ENCODE measurements around the gene ILKAP.

ILKAP gene

GRCh38 chr2:238203973-238204683 is 633 bp upstream of the ILKAP start:
- Histone ChIP-seq H3K4me3 (ENCODE audit: low read depth in 1 of 5, low read length in 5 of 5) (peak overlapping the region; percentile 45 to 83 (median 61)), H3K4me1 (ENCODE audit: control insufficient read depth in 5 of 5, insufficient read depth in 5 of 5, low read length in 5 of 5) (peaks cover 3 to 31% (median 29%) of the 10 kb centered on the region in 5 donors), H3K9me3 (ENCODE audit: control insufficient read depth in 5 of 5, low read length in 5 of 5) (no peaks in the 10 kb centered on the region), H3K27ac (ENCODE audit: low read depth, low read length) (peak overlapping the region; percentile 71), H3K36me3 (ENCODE audit: control insufficient read depth in 5 of 5, insufficient read depth in 5 of 5, low read length in 5 of 5) (peaks cover 0 to 2% (median 0%) of the 10 kb centered on the region in 5 donors), H3K27me3 (ENCODE audit: control insufficient read depth in 5 of 5, insufficient read depth in 4 of 5, low read length in 5 of 5) (no peaks in the 10 kb centered on the region), H3K9ac (ENCODE audit: low read length in 5 of 5) (peak overlapping the region; percentile 57 to 84 (median 74))

GRCh38 chr2:238202326-238203093 is 985 bp downstream of the ILKAP start:
- Histone ChIP-seq H3K4me3 (ENCODE audit: low read depth in 1 of 5, low read length in 5 of 5) (peak overlapping the region; percentile 73 to 83 (median 79)), H3K9ac (ENCODE audit: low read length in 5 of 5) (peak overlapping the region; percentile 60 to 96 (median 89)), H3K27me3 (ENCODE audit: control insufficient read depth in 5 of 5, insufficient read depth in 4 of 5, low read length in 5 of 5) (no peaks in the 10 kb centered on the region), H3K27ac (ENCODE audit: low read depth, low read length) (peak overlapping the region; percentile 74), H3K36me3 (ENCODE audit: control insufficient read depth in 5 of 5, insufficient read depth in 5 of 5, low read length in 5 of 5) (peaks cover 0 to 2% (median 0%) of the 10 kb centered on the region in 5 donors), H3K4me1 (ENCODE audit: control insufficient read depth in 5 of 5, insufficient read depth in 5 of 5, low read length in 5 of 5) (peaks cover 3 to 38% (median 29%) of the 10 kb centered on the region in 5 donors), H3K9me3 (ENCODE audit: control insufficient read depth in 5 of 5, low read length in 5 of 5) (no peaks in the 10 kb centered on the region)

GRCh38 chr2:238190445-238190844 is 13.1 kb downstream of the ILKAP start:
- Histone ChIP-seq H3K27me3 (ENCODE audit: control insufficient read depth in 5 of 5, insufficient read depth in 4 of 5, low read length in 5 of 5) (no peaks in the 10 kb centered on the region), H3K9me3 (ENCODE audit: control insufficient read depth in 5 of 5, low read length in 5 of 5) (no peaks in the 10 kb centered on the region), H3K9ac (ENCODE audit: low read length in 5 of 5) (no peak overlapping the region), H3K4me1 (ENCODE audit: control insufficient read depth in 5 of 5, insufficient read depth in 5 of 5, low read length in 5 of 5) (no peaks in the 10 kb centered on the region), H3K27ac (ENCODE audit: low read depth, low read length) (no peak overlapping the region), H3K4me3 (ENCODE audit: low read depth in 1 of 5, low read length in 5 of 5) (no peak overlapping the region), H3K36me3 (ENCODE audit: control insufficient read depth in 5 of 5, insufficient read depth in 5 of 5, low read length in 5 of 5) (peaks cover 39 to 82% (median 72%) of the 10 kb centered on the region in 5 donors)

- no peak overlapping the region for H3K27ac ChIP-seq (ENCODE audit: low read depth, low read length)
- H3K9ac ChIP-seq (ENCODE audit: low read length in 5 of 5), result no peak overlapping the region
Measured at GRCh38 chr2:238187618-238188548, 15.6 kb downstream of the ILKAP start.

GRCh38 chr2:238183821-238184220 is 19.7 kb downstream of the ILKAP start:
- Histone ChIP-seq H3K4me1 (ENCODE audit: control insufficient read depth in 5 of 5, insufficient read depth in 5 of 5, low read length in 5 of 5) (peaks cover 0 to 9% (median 0%) of the 10 kb centered on the region in 5 donors), H3K27me3 (ENCODE audit: control insufficient read depth in 5 of 5, insufficient read depth in 4 of 5, low read length in 5 of 5) (no peaks in the 10 kb centered on the region), H3K36me3 (ENCODE audit: control insufficient read depth in 5 of 5, insufficient read depth in 5 of 5, low read length in 5 of 5) (peaks cover 49 to 97% (median 91%) of the 10 kb centered on the region in 5 donors), H3K4me3 (ENCODE audit: low read depth in 1 of 5, low read length in 5 of 5) (no peak overlapping the region), H3K27ac (ENCODE audit: low read depth, low read length) (no peak overlapping the region), H3K9me3 (ENCODE audit: control insufficient read depth in 5 of 5, low read length in 5 of 5) (no peaks in the 10 kb centered on the region), H3K9ac (ENCODE audit: low read length in 5 of 5) (no peak overlapping the region)

More at GRCh38 chr2:238187618-238188548, 15.6 kb downstream of the ILKAP start:
- Histone ChIP-seq H3K9me3 (ENCODE audit: control insufficient read depth in 5 of 5, low read length in 5 of 5) (no peaks in the 10 kb centered on the region), H3K4me1 (ENCODE audit: control insufficient read depth in 5 of 5, insufficient read depth in 5 of 5, low read length in 5 of 5) (peaks cover 0 to 3% (median 0%) of the 10 kb centered on the region in 5 donors), H3K27me3 (ENCODE audit: control insufficient read depth in 5 of 5, insufficient read depth in 4 of 5, low read length in 5 of 5) (no peaks in the 10 kb centered on the region), H3K36me3 (ENCODE audit: control insufficient read depth in 5 of 5, insufficient read depth in 5 of 5, low read length in 5 of 5) (peaks cover 42 to 91% (median 83%) of the 10 kb centered on the region in 5 donors), H3K4me3 (ENCODE audit: low read depth in 1 of 5, low read length in 5 of 5) (no peak overlapping the region)

GRCh38 chr2:238182362-238182761 is 21.1 kb downstream of the ILKAP start:
- Histone ChIP-seq H3K9me3 (ENCODE audit: control insufficient read depth in 5 of 5, low read length in 5 of 5) (no peaks in the 10 kb centered on the region), H3K4me3 (ENCODE audit: low read depth in 1 of 5, low read length in 5 of 5) (no peak overlapping the region), H3K27ac (ENCODE audit: low read depth, low read length) (no peak overlapping the region), H3K27me3 (ENCODE audit: control insufficient read depth in 5 of 5, insufficient read depth in 4 of 5, low read length in 5 of 5) (no peaks in the 10 kb centered on the region), H3K36me3 (ENCODE audit: control insufficient read depth in 5 of 5, insufficient read depth in 5 of 5, low read length in 5 of 5) (peaks cover 49 to 97% (median 91%) of the 10 kb centered on the region in 5 donors), H3K4me1 (ENCODE audit: control insufficient read depth in 5 of 5, insufficient read depth in 5 of 5, low read length in 5 of 5) (peaks cover 0 to 9% (median 0%) of the 10 kb centered on the region in 5 donors), H3K9ac (ENCODE audit: low read length in 5 of 5) (no peak overlapping the region)

- H3K9ac ChIP-seq (ENCODE audit: low read length in 5 of 5), result no peak overlapping the region
- no peaks in the 10 kb centered on the region for H3K9me3 ChIP-seq (ENCODE audit: control insufficient read depth in 5 of 5, low read length in 5 of 5)
- peaks cover 53 to 92% (median 85%) of the 10 kb centered on the region in 5 donors for H3K36me3 ChIP-seq (ENCODE audit: control insufficient read depth in 5 of 5, insufficient read depth in 5 of 5, low read length in 5 of 5)
- H3K4me3 ChIP-seq (ENCODE audit: low read depth in 1 of 5, low read length in 5 of 5), result no peak overlapping the region
- H3K27me3 ChIP-seq (ENCODE audit: control insufficient read depth in 5 of 5, insufficient read depth in 4 of 5, low read length in 5 of 5), result no peaks in the 10 kb centered on the region
- H3K4me1 ChIP-seq (ENCODE audit: control insufficient read depth in 5 of 5, insufficient read depth in 5 of 5, low read length in 5 of 5), result peaks cover 0 to 15% (median 5%) of the 10 kb centered on the region in 5 donors
- H3K27ac ChIP-seq (ENCODE audit: low read depth, low read length), result no peak overlapping the region
Measured at GRCh38 chr2:238180554-238180953, 22.9 kb downstream of the ILKAP start.

- Histone ChIP-seq H3K4me3 (ENCODE audit: low read depth in 1 of 5, low read length in 5 of 5) (no peak overlapping the region), H3K9me3 (ENCODE audit: control insufficient read depth in 5 of 5, low read length in 5 of 5) (no peaks in the 10 kb centered on the region), H3K4me1 (ENCODE audit: control insufficient read depth in 5 of 5, insufficient read depth in 5 of 5, low read length in 5 of 5) (peaks cover 0 to 9% (median 5%) of the 10 kb centered on the region in 5 donors), H3K36me3 (ENCODE audit: control insufficient read depth in 5 of 5, insufficient read depth in 5 of 5, low read length in 5 of 5) (peaks cover 38 to 91% (median 87%) of the 10 kb centered on the region in 5 donors), H3K27ac (ENCODE audit: low read depth, low read length) (no peak overlapping the region), H3K9ac (ENCODE audit: low read length in 5 of 5) (peak overlapping the region in 1 of 5 donors; percentile 15), H3K27me3 (ENCODE audit: control insufficient read depth in 5 of 5, insufficient read depth in 4 of 5, low read length in 5 of 5) (no peaks in the 10 kb centered on the region)
Measured at GRCh38 chr2:238176613-238177012, 26.9 kb downstream of the ILKAP start.

GRCh38 chr2:238174701-238175100 is 28.8 kb downstream of the ILKAP start:
- H3K4me1 ChIP-seq (ENCODE audit: control insufficient read depth in 5 of 5, insufficient read depth in 5 of 5, low read length in 5 of 5), result peaks cover 6 to 18% (median 14%) of the 10 kb centered on the region in 5 donors
- H3K27me3 ChIP-seq (ENCODE audit: control insufficient read depth in 5 of 5, insufficient read depth in 4 of 5, low read length in 5 of 5), result no peaks in the 10 kb centered on the region
- no peak overlapping the region for H3K9ac ChIP-seq (ENCODE audit: low read length in 5 of 5)
- H3K4me3 ChIP-seq (ENCODE audit: low read depth in 1 of 5, low read length in 5 of 5), result no peak overlapping the region
- H3K36me3 ChIP-seq (ENCODE audit: control insufficient read depth in 5 of 5, insufficient read depth in 5 of 5, low read length in 5 of 5), result peaks cover 27 to 86% (median 85%) of the 10 kb centered on the region in 5 donors
- H3K9me3 ChIP-seq (ENCODE audit: control insufficient read depth in 5 of 5, low read length in 5 of 5), result no peaks in the 10 kb centered on the region
- H3K27ac ChIP-seq (ENCODE audit: low read depth, low read length), result no peak overlapping the region
